Caco-2 (cell line): ENCODE data around the gene CD19. TPM values are rescaled to one million over a fixed set of nuclear protein-coding genes. Genes with fewer than 3 reads are reported as not detected.

Source experiments
- BruUV-seq: library from RNA; stranded (reverse); fragments of 400-500 nt; replicated peaks from 2 replicates; lab custom pipeline; 2021; lab: Mats Ljungman, UMichigan
- CTCF ChIA-PET: fragments of 300-600 bp; sonication (Branson Sonifier 250); formaldehyde crosslinking; loops from one replicate; lab custom pipeline; 2022; ENCODE audit warnings: antibody characterized with exemption; lab: Charles Lee
- POLR2A ChIA-PET: fragments of 300-600 bp; sonication (Branson Sonifier 250); formaldehyde crosslinking; loops from one replicate; lab custom pipeline; 2022; ENCODE audit warnings: antibody characterized with exemption; lab: Charles Lee
- DNase-seq, 2 experiments: peaks; one replicate each; pipeline versions ENCODE4 v3.0.0 to v3.0.0-alpha.2; 2020 to 2022
- H3K27me3 ChIP-seq: replicated peaks from 2 replicates; pipeline ENCODE4 v1.6.0; 2011; ENCODE audit warnings: low read length; ENCODE audit not compliant: control insufficient read depth, insufficient read depth
- H3K36me3 ChIP-seq: 2 replicates; pipeline ENCODE4 v1.5.1; 2011; ENCODE audit warnings: low read length; ENCODE audit not compliant: control insufficient read depth, insufficient read depth
- H3K4me1 ChIP-seq: fragments of 250-450 bp; sonication (Bioruptor Pico); 2 replicates; pipeline ENCODE4 v1.5.1; 2020; ENCODE audit warnings: mild to moderate bottlenecking
- H3K4me3 ChIP-seq: 2 replicates; pipeline ENCODE4 v1.5.1; 2011; ENCODE audit warnings: low read depth, mild to moderate bottlenecking, control low read depth, low read length
- H3K9me3 ChIP-seq: fragments of 250-450 bp; sonication (Bioruptor Pico); 2 replicates; pipeline ENCODE4 v1.5.1; 2020; ENCODE audit warnings: mild to moderate bottlenecking, moderate library complexity
- H3K27ac Mint-ChIP-seq: one replicate; pipeline ENCODE4 v1.8.0; 2022; ENCODE audit warnings: mixed read lengths; ENCODE audit not compliant: unreplicated experiment
- H3K27me3 Mint-ChIP-seq: one replicate; pipeline ENCODE4 v1.8.0; 2022; ENCODE audit warnings: mixed read lengths; ENCODE audit not compliant: insufficient read depth, unreplicated experiment
- H3K36me3 Mint-ChIP-seq: one replicate; pipeline ENCODE4 v1.8.0; 2022; ENCODE audit warnings: mild to moderate bottlenecking, mixed read lengths; ENCODE audit not compliant: insufficient read depth, unreplicated experiment
- H3K4me1 Mint-ChIP-seq: one replicate; pipeline ENCODE4 v1.8.0; 2022; ENCODE audit warnings: low read depth, mixed read lengths; ENCODE audit not compliant: unreplicated experiment
- H3K4me3 Mint-ChIP-seq: one replicate; pipeline ENCODE4 v1.8.0; 2022; ENCODE audit warnings: mild to moderate bottlenecking, moderate library complexity, mixed read lengths; ENCODE audit not compliant: unreplicated experiment
- H3K9me3 Mint-ChIP-seq: one replicate; pipeline ENCODE4 v1.8.0; 2022; ENCODE audit warnings: mixed read lengths; ENCODE audit not compliant: unreplicated experiment
- CTCF ChIP-seq, 2 experiments: fragments of 200-600 bp in 1 of 2; IDR thresholded peaks; 1 replicate in 1 of 2; 2 replicates in 1 of 2; pipeline versions ENCODE4 v1.5.1 to v1.8.0; 2011 to 2022; ENCODE audit warnings: antibody characterized with exemption in 1 of 2, control low read depth in 1 of 2, inconsistent platforms in 1 of 2, low read depth in 1 of 2, low read length in 1 of 2, mild to moderate bottlenecking in 1 of 2, moderate library complexity in 1 of 2; ENCODE audit not compliant: insufficient read depth in 1 of 2, severe bottlenecking in 1 of 2, unreplicated experiment in 1 of 2
- intact Hi-C: fragments of 100-400 bp; cut with micrococcal nuclease; formaldehyde crosslinking; loops from one replicate; pipeline ENCODE4 v1.10.0; 2022; ENCODE audit not compliant: unreplicated experiment
- total RNA-seq: library from RNA; stranded (reverse); gene quantifications from 2 replicates; pipeline ENCODE4 v1.2.3, GENCODE V29; 2022

Gene CD19
- total RNA-seq, 1 experiment from 2014 or later, result not detected

- Mint-ChIP-seq H3K4me3 (no peak overlapping the region), H3K36me3 (peaks cover 13% of the 10 kb centered on the region), H3K9me3 (no peaks in the 10 kb centered on the region), H3K4me1 (no peaks in the 10 kb centered on the region), H3K27me3 (no peaks in the 10 kb centered on the region), H3K27ac (no peak overlapping the region)
- DNase-seq, result no peak
- TF ChIP-seq CTCF (IDR thresholded peaks at IDR 0.05; ENCODE audit: insufficient read depth in 1 of 2, low read depth in 1 of 2, low read length in 1 of 2, severe bottlenecking in 1 of 2, unreplicated experiment in 1 of 2), result no peak
- H3K4me1 ChIP-seq, result no peaks in the 10 kb centered on the region
- no TSS peak for BruUV-seq
- peaks cover 1% of the 10 kb centered on the region for H3K36me3 ChIP-seq
- intact Hi-C loops, result no loop called here
- no peaks in the 10 kb centered on the region for H3K9me3 ChIP-seq
- ChIA-PET CTCF (interaction anchor here (1.2 kb wide), 1 partner anchor 12 kb away, joined by 3 read pairs; no protein-coding TSS in a partner anchor), POLR2A (no interaction called here)
- no peaks in the 10 kb centered on the region for H3K27me3 ChIP-seq
- H3K4me3 ChIP-seq, result no peak overlapping the region
Measured at GRCh38 chr16:28985211-28986041, 53.7 kb downstream of the CD19 start.

GRCh38 chr16:28986046-28986445 lies 54.3 kb downstream of the CD19 start:
- intact Hi-C loops, result no loop called here
- CTCF ChIA-PET, result interaction anchor here (0.6 kb wide), 1 partner anchor 15 kb away, joined by 4 read pairs; no protein-coding TSS in a partner anchor
- Histone ChIP-seq H3K4me1 (no peaks in the 10 kb centered on the region), H3K36me3 (peaks cover 1% of the 10 kb centered on the region), H3K9me3 (no peaks in the 10 kb centered on the region), H3K27me3 (no peaks in the 10 kb centered on the region), H3K4me3 (no peak overlapping the region)
- no peak for DNase-seq
- no TSS peak for BruUV-seq
- Mint-ChIP-seq H3K4me1 (no peaks in the 10 kb centered on the region), H3K4me3 (no peak overlapping the region), H3K27me3 (no peaks in the 10 kb centered on the region), H3K9me3 (no peaks in the 10 kb centered on the region), H3K27ac (no peak overlapping the region), H3K36me3 (peaks cover 11% of the 10 kb centered on the region)
- TF ChIP-seq CTCF (IDR thresholded peaks at IDR 0.05; ENCODE audit: insufficient read depth in 1 of 2, low read depth in 1 of 2, low read length in 1 of 2, severe bottlenecking in 1 of 2, unreplicated experiment in 1 of 2), result no peak
- POLR2A ChIA-PET, result no interaction called here

GRCh38 chr16:28986492-28986891 lies 54.7 kb downstream of the CD19 start:
- Histone ChIP-seq H3K4me1 (no peaks in the 10 kb centered on the region), H3K9me3 (no peaks in the 10 kb centered on the region), H3K36me3 (no peaks in the 10 kb centered on the region; the same call in 1 of the 2 replicates), H3K4me3 (no peak overlapping the region), H3K27me3 (no peaks in the 10 kb centered on the region)
- DNase-seq, result no peak
- CTCF ChIA-PET, result interaction anchor here (0.6 kb wide), 1 partner anchor 14 kb away, joined by 4 read pairs; no protein-coding TSS in a partner anchor
- Mint-ChIP-seq H3K4me3 (no peak overlapping the region), H3K4me1 (no peaks in the 10 kb centered on the region), H3K27ac (no peak overlapping the region), H3K27me3 (no peaks in the 10 kb centered on the region), H3K36me3 (peaks cover 11% of the 10 kb centered on the region), H3K9me3 (no peaks in the 10 kb centered on the region)
- no peak for TF ChIP-seq CTCF (IDR thresholded peaks at IDR 0.05; ENCODE audit: insufficient read depth in 1 of 2, low read depth in 1 of 2, low read length in 1 of 2, severe bottlenecking in 1 of 2, unreplicated experiment in 1 of 2)
- intact Hi-C loops, result no loop called here
- POLR2A ChIA-PET, result no interaction called here
- no TSS peak for BruUV-seq
